HG02884 (cell line): ENCODE data around the gene SEPTIN2.
"Not testable (repeated sequence)": the region's sequence is repeated elsewhere in the genome, so short reads cannot be mapped to it uniquely, and the experiment has no call there.

Experiments
- ATAC-seq: cut with Tn5 transposase; IDR thresholded peaks from one replicate; pipeline ENCODE4 v1.9.1; 2021; ENCODE audit warnings: mild to moderate bottlenecking, moderate library complexity; ENCODE audit not compliant: unreplicated experiment

SEPTIN2 gene

GRCh38 chr2:241349941-241350340 is 34.2 kb downstream of the SEPTIN2 start:
- no peak for ATAC-seq

DNA sequence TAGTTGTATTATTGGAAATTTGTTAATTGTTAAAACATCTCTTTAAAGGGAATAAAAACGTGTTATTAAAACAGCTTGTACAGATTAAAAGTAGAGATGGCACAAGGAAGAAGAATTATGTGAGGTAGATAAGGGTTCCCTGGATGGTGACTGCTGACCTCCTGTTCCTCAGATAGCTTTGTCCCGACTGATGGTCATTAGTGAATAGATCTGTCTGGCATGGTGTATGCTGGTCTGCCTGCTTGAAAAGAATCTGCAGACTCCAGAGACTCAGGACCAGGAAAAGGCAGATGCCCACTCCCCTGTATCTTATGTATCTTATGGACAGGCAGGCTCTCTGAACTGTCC is 34.8 kb downstream of the SEPTIN2 start:
- ATAC-seq: no peak

- no peak for ATAC-seq
Observed at GRCh38 chr2:241350878-241351639, 35.3 kb downstream of the SEPTIN2 start.

DNA sequence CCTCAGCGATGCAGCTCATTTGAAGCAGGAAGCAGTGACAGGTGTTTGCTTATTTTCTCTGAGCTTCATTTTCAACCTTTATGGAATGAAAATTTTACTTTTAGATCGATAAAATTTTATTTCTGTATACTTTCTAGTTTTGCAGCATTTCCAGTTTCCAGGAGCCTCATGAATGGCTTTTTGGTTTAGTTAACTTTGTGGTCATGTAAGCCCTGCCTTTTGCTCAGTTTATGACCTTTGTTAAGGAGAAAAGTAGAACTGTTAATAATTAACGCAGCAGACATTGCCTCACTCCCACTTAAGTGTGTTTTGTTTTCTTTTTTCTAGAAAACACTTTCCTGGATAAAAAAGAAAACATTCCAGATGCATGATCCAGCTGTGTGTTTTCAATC is 35.9 kb downstream of the SEPTIN2 start:
- ATAC-seq: no peak

- no peak for ATAC-seq
Observed at GRCh38 chr2:241352227-241352626, 36.5 kb downstream of the SEPTIN2 start.

DNA sequence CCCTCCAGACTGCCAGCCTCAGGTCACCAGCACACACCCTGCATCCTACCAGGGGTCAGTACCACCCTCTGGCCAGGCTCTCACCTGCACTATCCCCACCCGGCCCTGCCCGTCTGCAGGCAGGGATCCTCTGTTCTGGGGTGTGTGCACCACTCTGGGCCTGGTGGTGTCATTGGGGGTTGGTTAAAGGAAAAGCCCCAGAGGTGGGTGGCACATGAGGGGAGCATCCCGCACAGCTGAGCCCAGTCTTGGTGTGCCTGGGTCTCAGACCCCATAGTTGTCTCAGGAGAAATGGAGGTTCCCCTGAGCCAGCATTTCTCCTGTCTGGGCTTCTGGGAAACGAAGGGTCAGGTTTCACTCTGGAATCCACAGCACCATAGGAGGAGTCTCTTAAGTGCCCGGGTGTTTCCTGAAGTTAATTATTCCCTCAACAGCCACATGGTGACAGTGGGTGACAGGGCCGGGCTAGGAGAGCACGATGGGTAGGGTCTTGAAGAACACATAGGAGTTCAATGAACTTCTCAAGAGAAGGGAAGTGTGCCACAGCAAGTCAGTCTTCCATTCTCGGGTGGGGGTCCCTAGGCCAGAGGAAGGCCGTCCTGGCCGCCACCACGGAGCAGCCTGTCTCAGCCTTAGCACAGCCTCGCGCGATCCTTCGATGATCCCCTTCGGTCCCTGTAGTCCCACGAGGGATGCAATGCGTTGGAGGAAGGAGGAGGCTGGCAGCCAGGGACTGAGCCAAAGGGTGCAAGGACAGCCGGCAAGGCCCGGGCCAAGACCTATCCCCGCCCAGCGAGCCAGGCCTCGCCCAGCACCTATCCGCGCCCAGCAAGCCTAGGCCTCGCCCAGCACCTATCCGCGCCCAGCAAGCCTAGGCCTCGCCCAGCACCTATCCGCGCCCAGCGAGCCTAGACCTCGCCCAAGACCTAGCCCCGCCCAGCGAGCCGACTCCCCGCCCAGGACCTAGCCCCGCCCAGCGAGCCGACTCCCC is 39.2 kb downstream of the SEPTIN2 start:
- no peak for ATAC-seq

- peak; percentile 82 for ATAC-seq
Observed at GRCh38 chr2:241355983-241356870, 40.5 kb downstream of the SEPTIN2 start, which contains the start of gene FARP2. Gene FARP2, plus strand, starts transcription at chr2:241356285. Its CDS starts 16,823 bp downstream, at chr2:241373108.

DNA sequence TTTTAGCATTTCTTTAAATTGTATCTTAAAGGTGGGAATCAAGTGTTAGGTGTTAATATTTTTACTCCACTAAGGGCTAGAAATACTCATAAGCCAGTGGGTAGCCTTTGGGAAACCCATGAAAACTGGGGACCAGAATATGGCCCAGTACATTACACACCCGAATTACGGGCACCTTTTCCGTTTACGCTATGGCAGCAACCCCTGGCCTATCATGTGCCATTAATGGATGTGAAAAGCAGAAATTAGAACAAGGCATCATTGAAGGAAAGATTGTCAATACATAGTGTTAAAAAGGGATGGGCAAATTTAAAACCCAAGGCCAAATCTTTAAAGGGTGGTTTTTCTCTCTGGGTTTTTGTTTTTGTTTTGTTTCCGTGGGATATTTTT is 41.1 kb downstream of the SEPTIN2 start:
- ATAC-seq: no peak

DNA sequence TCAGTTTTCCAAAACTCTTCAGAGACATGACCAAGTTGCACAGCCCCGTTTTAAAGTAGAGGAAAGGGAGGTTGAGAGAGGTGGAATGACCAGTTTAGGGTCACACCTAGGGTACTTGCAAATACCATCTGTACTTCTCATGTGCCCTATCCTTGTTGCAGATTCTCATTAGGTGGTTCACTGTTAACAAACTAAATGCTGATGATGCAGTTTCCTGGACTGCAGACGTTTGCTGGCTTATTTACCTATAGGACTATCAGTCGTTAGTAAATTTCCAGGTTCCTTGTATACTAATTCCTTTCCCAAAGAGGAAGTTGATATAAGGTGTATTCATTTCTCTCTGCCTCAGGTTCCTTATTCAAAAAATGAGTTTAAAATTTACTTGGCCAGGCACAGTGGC is 41.8 kb downstream of the SEPTIN2 start:
- ATAC-seq: no peak

- ATAC-seq: no peak
Observed at GRCh38 chr2:241358470-241358869, 42.7 kb downstream of the SEPTIN2 start.

DNA sequence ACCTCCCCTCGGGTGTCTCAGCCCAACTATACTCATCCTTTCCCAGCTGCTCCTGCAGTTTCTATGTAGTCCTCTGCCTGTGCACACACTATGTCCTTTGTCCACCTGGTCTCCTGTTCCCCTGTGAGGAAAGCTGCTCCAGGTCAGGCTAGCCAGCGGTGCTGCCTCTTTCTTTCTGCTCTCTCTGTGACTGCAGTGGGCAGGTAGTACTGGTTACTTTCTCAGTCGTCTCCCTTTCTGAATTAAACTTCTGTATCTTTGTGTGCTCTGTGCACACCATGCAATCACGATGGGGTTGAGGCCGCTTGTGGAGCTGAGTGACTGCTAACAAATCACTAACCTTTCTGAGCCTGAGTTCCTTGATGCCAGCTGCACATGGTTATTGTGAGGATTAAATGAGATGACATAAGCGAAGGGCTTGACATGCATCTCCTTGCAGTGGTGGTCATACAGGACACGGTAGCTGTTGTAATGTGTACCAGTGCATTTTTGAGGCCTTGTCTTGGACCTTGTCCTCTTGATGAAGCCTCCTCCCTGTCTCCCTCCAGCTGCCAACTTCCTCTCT is 43.8 kb downstream of the SEPTIN2 start:
- ATAC-seq: no peak

GRCh38 chr2:241363426-241363825 is 47.7 kb downstream of the SEPTIN2 start:
- no peak for ATAC-seq

DNA sequence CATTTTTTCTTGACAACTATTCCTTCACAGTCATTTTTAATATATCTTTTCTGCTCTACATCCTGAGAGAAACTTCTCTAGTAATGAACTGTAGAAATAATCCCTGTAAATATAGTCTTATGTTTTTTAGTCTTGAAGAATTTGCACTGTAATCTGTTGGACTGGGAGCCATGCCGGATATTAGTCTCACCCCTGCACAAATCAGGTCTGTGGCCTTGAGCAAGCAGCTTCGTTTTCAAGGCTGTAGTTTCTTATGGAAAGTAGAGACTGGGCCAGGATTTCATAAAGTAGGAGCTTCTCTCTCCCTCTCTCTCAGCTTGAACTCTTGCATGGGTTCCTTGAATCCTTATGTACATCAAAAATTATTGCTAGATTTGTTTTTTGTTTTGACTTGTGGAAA is 49.1 kb downstream of the SEPTIN2 start:
- ATAC-seq: no peak

GRCh38 chr2:241366678-241367077 is 51.0 kb downstream of the SEPTIN2 start:
- no peak for ATAC-seq

DNA sequence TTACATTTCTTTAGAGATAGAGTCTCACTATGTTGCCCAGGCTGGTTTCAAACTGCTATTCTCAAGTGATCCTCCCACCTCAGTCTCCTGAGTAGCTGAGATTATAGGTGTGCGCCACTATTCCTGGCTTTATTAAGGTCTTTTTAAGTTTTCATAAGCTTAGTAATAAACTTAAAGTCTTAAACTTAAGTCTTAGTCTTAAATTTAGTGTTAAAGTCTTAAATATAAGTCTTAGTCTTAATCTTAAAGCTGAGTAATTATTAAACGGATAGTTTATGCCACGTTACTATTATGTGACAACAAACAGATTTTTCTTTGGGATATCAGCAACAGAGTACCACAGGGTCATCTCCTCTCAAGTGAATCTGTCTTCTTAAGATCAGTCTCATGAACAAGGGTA is 52.9 kb downstream of the SEPTIN2 start:
- ATAC-seq: no peak

GRCh38 chr2:241372361-241372992 is 56.8 kb downstream of the SEPTIN2 start:
- no peak for ATAC-seq

DNA sequence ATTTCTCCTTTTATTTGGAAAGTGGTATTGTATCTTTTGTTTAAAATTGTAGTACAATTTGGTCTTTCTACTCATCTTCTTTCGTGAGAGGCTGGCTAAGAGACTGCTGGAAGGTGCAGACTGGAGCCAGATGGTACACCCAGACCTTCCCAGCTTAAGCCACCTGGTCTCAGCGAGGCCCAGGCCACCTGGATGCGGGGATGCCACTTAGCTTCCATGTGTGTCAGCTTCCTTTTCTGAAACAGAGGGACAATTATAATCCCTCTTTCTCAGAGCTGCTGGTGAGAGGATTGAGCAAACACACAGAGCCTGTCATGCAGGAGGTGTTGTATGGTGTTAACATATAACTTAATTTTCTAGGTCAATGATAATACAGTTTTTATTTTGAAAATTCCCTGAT is 57.7 kb downstream of the SEPTIN2 start:
- no peak for ATAC-seq

- not testable (repeated sequence) for ATAC-seq
Observed at GRCh38 chr2:241373906-241374305, 58.2 kb downstream of the SEPTIN2 start.

GRCh38 chr2:241375300-241375699 is 59.6 kb downstream of the SEPTIN2 start:
- ATAC-seq: no peak

- no peak for ATAC-seq
Observed at GRCh38 chr2:241376808-241377207, 61.1 kb downstream of the SEPTIN2 start.
